Measurements from ENCODE around the gene SHISA6. TPM values are rescaled to one million over a fixed set of nuclear protein-coding genes. Genes with fewer than 3 reads are reported as not detected.

The SHISA6 gene
- polyA plus RNA-seq, 1 of the 3 experiments (the other 2 are of a cell fraction): not detected

DNA sequence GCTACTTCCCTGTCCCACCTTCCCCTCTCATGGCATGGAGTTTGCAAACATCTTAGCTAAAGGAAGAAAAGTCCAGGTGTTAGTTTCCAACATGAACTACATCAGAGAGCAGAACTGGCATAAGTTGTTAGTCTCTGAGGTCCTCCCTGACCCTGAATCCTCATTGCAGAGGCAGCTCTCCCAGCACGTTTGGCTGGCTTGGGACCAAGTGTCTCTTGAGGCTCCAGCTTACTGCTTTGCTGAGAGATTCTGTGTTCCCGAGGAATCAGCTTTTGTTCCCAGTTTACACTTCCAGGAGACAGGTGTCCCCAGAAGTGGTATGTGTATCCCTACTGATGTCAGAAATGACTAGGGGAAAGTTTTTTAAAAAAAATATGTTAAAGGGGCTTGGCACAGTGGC, 371.9 kb downstream of the SHISA6 start:
- no peak for TF ChIP-seq FOXM1 (IDR thresholded peaks at IDR 0.05; ENCODE audit: low read depth)
- no peak for TF ChIP-seq TEAD4 (IDR thresholded peaks at IDR 0.05; ENCODE audit: borderline replicate concordance, insufficient read depth)
- no peak for TF ChIP-seq FOXJ3 (CRISPR knock-in tag; IDR thresholded peaks at IDR 0.05)
- no peak for TF ChIP-seq NRF1 (IDR thresholded peaks at IDR 0.05; ENCODE audit: low read depth, low read length)
- no peak for TF ChIP-seq YY1 (IDR thresholded peaks at IDR 0.05; ENCODE audit: low read depth)

More for the DNA sequence above, 371.9 kb downstream of the SHISA6 start:
- Histone ChIP-seq H3K27ac (ENCODE audit: low read depth in 2 of 2, low read length in 1 of 2) (peak overlapping the region in 1 of 2 experiments; percentile 99; a peak in 1 of 4 replicates), H3K36me3 (replicated peaks in 1 of 2; ENCODE audit: control insufficient read depth in 1 of 2, insufficient read depth in 2 of 2, low read length in 1 of 2) (no peaks in the 10 kb centered on the region), H3K4me2 (no peak overlapping the region), H2AFZ (ENCODE audit: low read depth) (no peak overlapping the region), H3K27me3 (ENCODE audit: insufficient read depth) (no peaks in the 10 kb centered on the region), H3K4me1 (ENCODE audit: control insufficient read depth in 1 of 2, insufficient read depth in 2 of 2, low read depth in 1 of 2, low read length in 1 of 2) (peaks cover 0 to 43% of the 10 kb centered on the region in 2 experiments; a peak in 3 of 4 replicates), H3K79me2 (ENCODE audit: insufficient read depth) (no peaks in the 10 kb centered on the region), H3K9ac (no peak overlapping the region), H3F3A (replicated peaks; ENCODE audit: insufficient read depth) (no peaks in the 10 kb centered on the region), H4K20me1 (ENCODE audit: insufficient read depth) (no peaks in the 10 kb centered on the region), H3K4me3 (ENCODE audit: low read depth in 2 of 2, low read length in 1 of 2) (no peak overlapping the region), H3K9me2 (no peaks in the 10 kb centered on the region), H3K9me3 (no peaks in the 10 kb centered on the region; the same call in 1 of the 2 replicates)
- CTCF ChIA-PET: interaction anchor here (1.2 to 4.4 kb wide), 2 partner anchors 31 to 737 kb away, joined by 3 to 30 read pairs; no protein-coding TSS in a partner anchor
- DNase-seq: no peak
- POLR2A ChIA-PET: no interaction called here
- WGBS (ENCODE audit: low lambda C conversion rate): 5% methylated on average over 2 of the region's 2 CpGs

Data from SK-N-SH (cell line).